ENCODE results near the gene WDR70. TPM values are rescaled to one million over a fixed set of nuclear protein-coding genes. Genes with fewer than 3 reads are reported as not detected.
A peak's percentile ranks its signal among the peaks of the same experiment; 100 is the strongest.

Gene WDR70
- total RNA-seq, 6 experiments from 2014 or later, result 8.8 to 13.4 (median 11.3) TPM

GRCh38 chr5:37492778-37493555, 113.8 kb downstream of the WDR70 start:
- WGBS (ENCODE audit: insufficient coverage, low coverage, low lambda C conversion rate, missing lambda C conversion rate), result 92% methylated on average over 2 of the region's 2 CpGs
- intact Hi-C loops (cut with DNase I), result no loop called here
- DNase-seq (no peak), ATAC-seq (no peak)
- H3K27me3 ChIP-seq, result no peaks in the 10 kb centered on the region
- H3K36me3 ChIP-seq, result no peaks in the 10 kb centered on the region
- no peak overlapping the region for H3K27ac ChIP-seq
- no peak overlapping the region for H3K4me3 ChIP-seq
- H3K4me1 ChIP-seq, result peaks cover 0 to 6% (median 0%) of the 10 kb centered on the region in 4 donors
- no peaks in the 10 kb centered on the region for H3K9me3 ChIP-seq
- TF ChIP-seq CTCF (IDR thresholded peaks at IDR 0.05) (no peak), POLR2A (IDR thresholded peaks at IDR 0.05) (no peak)

GRCh38 chr5:37494756-37495155, 115.6 kb downstream of the WDR70 start:
- Histone ChIP-seq H3K4me1 (peaks cover 0 to 6% (median 0%) of the 10 kb centered on the region in 4 donors), H3K9me3 (no peaks in the 10 kb centered on the region), H3K27ac (no peak overlapping the region), H3K4me3 (no peak overlapping the region), H3K36me3 (no peaks in the 10 kb centered on the region), H3K27me3 (no peaks in the 10 kb centered on the region)
- DNase-seq (no peak), ATAC-seq (peak in 2 of 4 donors; percentile 50 to 83)
- intact Hi-C loops (cut with DNase I), result no loop called here
- TF ChIP-seq CTCF (IDR thresholded peaks at IDR 0.05) (no peak), POLR2A (IDR thresholded peaks at IDR 0.05) (no peak)

GRCh38 chr5:37495210-37495609, 116.1 kb downstream of the WDR70 start:
- no peak for DNase-seq
- ATAC-seq, result peak in 2 of 4 donors; percentile 32 to 55
- Histone ChIP-seq H3K27ac (no peak overlapping the region), H3K4me1 (peaks cover 0 to 6% (median 0%) of the 10 kb centered on the region in 4 donors), H3K4me3 (no peak overlapping the region), H3K27me3 (no peaks in the 10 kb centered on the region), H3K36me3 (no peaks in the 10 kb centered on the region), H3K9me3 (no peaks in the 10 kb centered on the region)
- intact Hi-C loops (cut with DNase I), result no loop called here
- WGBS (ENCODE audit: insufficient coverage, low coverage, low lambda C conversion rate, missing lambda C conversion rate), result 93% methylated on average over 2 of the region's 2 CpGs
- TF ChIP-seq CTCF (IDR thresholded peaks at IDR 0.05), result peak in 1 of 4 donors; percentile 7
- no peak for TF ChIP-seq POLR2A (IDR thresholded peaks at IDR 0.05)

GRCh38 chr5:37495668-37496347, 116.7 kb downstream of the WDR70 start:
- no peaks in the 10 kb centered on the region for H3K27me3 ChIP-seq
- H3K4me3 ChIP-seq, result no peak overlapping the region
- no peak for TF ChIP-seq POLR2A (IDR thresholded peaks at IDR 0.05)
- TF ChIP-seq CTCF (IDR thresholded peaks at IDR 0.05), result no peak
- H3K36me3 ChIP-seq, result no peaks in the 10 kb centered on the region
- DNase-seq (no peak), ATAC-seq (no peak)
- H3K4me1 ChIP-seq, result peaks cover 0 to 6% (median 0%) of the 10 kb centered on the region in 4 donors
- intact Hi-C loops (cut with DNase I), result no loop called here
- WGBS (ENCODE audit: insufficient coverage, low coverage, low lambda C conversion rate, missing lambda C conversion rate), result 81% methylated on average over 3 of the region's 3 CpGs
- no peak overlapping the region for H3K27ac ChIP-seq
- H3K9me3 ChIP-seq, result no peaks in the 10 kb centered on the region
